ENCODE measurements around the gene SPG11. TPM values are rescaled to one million over a fixed set of nuclear protein-coding genes. Genes with fewer than 3 reads are reported as not detected.
"Not testable (repeated sequence)": the region's sequence is repeated elsewhere in the genome, so short reads cannot be mapped to it uniquely, and the experiment has no call there.

SPG11 gene
- total and polyA plus RNA-seq, 2 experiments from 2014 or later: 21.5 to 53.6 TPM

GRCh38 chr15:44536302-44536961 lies 127.0 kb downstream of the SPG11 start:
- TF ChIP-seq EZH2phosphoT487 (IDR thresholded peaks at IDR 0.05; ENCODE audit: insufficient read depth, low read depth) (no peak), EZH2 (IDR thresholded peaks at IDR 0.05; ENCODE audit: insufficient read depth, poor library complexity, severe bottlenecking) (no peak)

GRCh38 chr15:44535523-44536301 lies 127.8 kb downstream of the SPG11 start:
- 60 to 64% methylated on average over 32 to 36 of the region's 36 CpGs for WGBS, 2 experiments (ENCODE audit: low coverage in 1 of 2, low lambda C conversion rate in 2 of 2, missing lambda C conversion rate in 2 of 2)
- H3K4me2 ChIP-seq (ENCODE audit: unreplicated experiment): peak overlapping the region; percentile 99
- H3K4me3 ChIP-seq: peak overlapping the region; percentile 93
- peaks cover 22% of the 10 kb centered on the region for H3K4me1 ChIP-seq (ENCODE audit: insufficient read depth)
- in situ Hi-C loops (cut with MboI): no loop called here
- H3K27me3 ChIP-seq (replicated peaks; ENCODE audit: insufficient read depth): no peaks in the 10 kb centered on the region
- peak overlapping the region; percentile 88 for H2AFZ ChIP-seq
- no peak for DNase-seq
- H3K79me2 ChIP-seq (ENCODE audit: insufficient read depth): peaks cover 52% of the 10 kb centered on the region
- peaks cover 21% of the 10 kb centered on the region for H3F3A ChIP-seq (ENCODE audit: insufficient read depth)
- no peak for TF ChIP-seq EZH2phosphoT487 (IDR thresholded peaks at IDR 0.05; ENCODE audit: insufficient read depth, low read depth)
- TF ChIP-seq EZH2 (IDR thresholded peaks at IDR 0.05; ENCODE audit: insufficient read depth, poor library complexity, severe bottlenecking): no peak
- H4K20me1 ChIP-seq (ENCODE audit: insufficient read depth): no peaks in the 10 kb centered on the region
- H3K36me3 ChIP-seq (ENCODE audit: low read depth): no peaks in the 10 kb centered on the region; the same call in none of the 2 replicates
- peak overlapping the region; percentile 91 for H3K27ac ChIP-seq
- no peaks in the 10 kb centered on the region for H3K9me2 ChIP-seq (ENCODE audit: insufficient read depth)
- H3K9ac ChIP-seq: peak overlapping the region; percentile 89
- no peaks in the 10 kb centered on the region for H3K9me3 ChIP-seq (ENCODE audit: low read depth)

More at GRCh38 chr15:44536302-44536961, 127.0 kb downstream of the SPG11 start:
- Histone ChIP-seq H3K4me1 (ENCODE audit: insufficient read depth) (peaks cover 29% of the 10 kb centered on the region), H3K27me3 (replicated peaks; ENCODE audit: insufficient read depth) (no peaks in the 10 kb centered on the region), H3K4me3 (peak overlapping the region; percentile 93), H3F3A (ENCODE audit: insufficient read depth) (peaks cover 27% of the 10 kb centered on the region), H4K20me1 (ENCODE audit: insufficient read depth) (no peaks in the 10 kb centered on the region), H3K4me2 (ENCODE audit: unreplicated experiment) (peak overlapping the region; percentile 99), H3K9me2 (ENCODE audit: insufficient read depth) (no peaks in the 10 kb centered on the region), H3K9ac (peak overlapping the region; percentile 89), H3K36me3 (ENCODE audit: low read depth) (no peaks in the 10 kb centered on the region; the same call in none of the 2 replicates), H3K9me3 (ENCODE audit: low read depth) (no peaks in the 10 kb centered on the region), H3K79me2 (ENCODE audit: insufficient read depth) (peaks cover 59% of the 10 kb centered on the region), H2AFZ (peak overlapping the region; percentile 88), H3K27ac (peak overlapping the region; percentile 91)
- WGBS, 2 experiments (ENCODE audit: low coverage in 1 of 2, low lambda C conversion rate in 2 of 2, missing lambda C conversion rate in 2 of 2): 0 to 3% methylated on average over 35 to 45 of the region's 47 CpGs
- DNase-seq: peak; percentile 94
- in situ Hi-C loops (cut with MboI): no loop called here

GRCh38 chr15:44535092-44535491 lies 128.4 kb downstream of the SPG11 start:
- H3K4me3 ChIP-seq: peak overlapping the region; percentile 93; the same call in 1 of the 2 replicates
- in situ Hi-C loops (cut with MboI): no loop called here
- H2AFZ ChIP-seq: no peak overlapping the region
- H4K20me1 ChIP-seq (ENCODE audit: insufficient read depth): no peaks in the 10 kb centered on the region
- peak overlapping the region; percentile 99 for H3K4me2 ChIP-seq (ENCODE audit: unreplicated experiment)
- TF ChIP-seq EZH2 (IDR thresholded peaks at IDR 0.05; ENCODE audit: insufficient read depth, poor library complexity, severe bottlenecking) (no peak), EZH2phosphoT487 (IDR thresholded peaks at IDR 0.05; ENCODE audit: insufficient read depth, low read depth) (no peak)
- peaks cover 20% of the 10 kb centered on the region for H3K4me1 ChIP-seq (ENCODE audit: insufficient read depth)
- H3K27me3 ChIP-seq (replicated peaks; ENCODE audit: insufficient read depth): no peaks in the 10 kb centered on the region
- WGBS, 2 experiments (ENCODE audit: low coverage in 1 of 2, low lambda C conversion rate in 2 of 2, missing lambda C conversion rate in 2 of 2): 97 to 98% methylated on average over 8 of the region's 8 CpGs
- H3K36me3 ChIP-seq (ENCODE audit: low read depth): no peaks in the 10 kb centered on the region; the same call in 1 of the 2 replicates
- H3K79me2 ChIP-seq (ENCODE audit: insufficient read depth): peaks cover 46% of the 10 kb centered on the region
- no peak overlapping the region for H3K27ac ChIP-seq
- no peaks in the 10 kb centered on the region for H3K9me2 ChIP-seq (ENCODE audit: insufficient read depth)
- H3F3A ChIP-seq (ENCODE audit: insufficient read depth): peaks cover 21% of the 10 kb centered on the region
- H3K9me3 ChIP-seq (ENCODE audit: low read depth): no peaks in the 10 kb centered on the region
- no peak for DNase-seq
- no peak overlapping the region for H3K9ac ChIP-seq

GRCh38 chr15:44532689-44533088 lies 130.8 kb downstream of the SPG11 start:
- 97 to 99% methylated on average over 3 of the region's 3 CpGs for WGBS, 2 experiments (ENCODE audit: low coverage in 1 of 2, low lambda C conversion rate in 2 of 2, missing lambda C conversion rate in 2 of 2)
- in situ Hi-C loops (cut with MboI): no loop called here
- Histone ChIP-seq H2AFZ (no peak overlapping the region), H3K36me3 (ENCODE audit: low read depth) (no peaks in the 10 kb centered on the region; the same call in 1 of the 2 replicates), H3K9me2 (ENCODE audit: insufficient read depth) (no peaks in the 10 kb centered on the region), H3K79me2 (ENCODE audit: insufficient read depth) (peaks cover 23% of the 10 kb centered on the region), H3K9ac (no peak overlapping the region), H3K27me3 (replicated peaks; ENCODE audit: insufficient read depth) (no peaks in the 10 kb centered on the region), H3K4me3 (no peak overlapping the region), H3K4me2 (ENCODE audit: unreplicated experiment) (no peak overlapping the region), H3K27ac (no peak overlapping the region), H3K4me1 (ENCODE audit: insufficient read depth) (peaks cover 11% of the 10 kb centered on the region), H3K9me3 (ENCODE audit: low read depth) (no peaks in the 10 kb centered on the region), H3F3A (ENCODE audit: insufficient read depth) (peaks cover 11% of the 10 kb centered on the region), H4K20me1 (ENCODE audit: insufficient read depth) (no peaks in the 10 kb centered on the region)
- DNase-seq: no peak
- TF ChIP-seq EZH2phosphoT487 (IDR thresholded peaks at IDR 0.05; ENCODE audit: insufficient read depth, low read depth) (no peak), EZH2 (IDR thresholded peaks at IDR 0.05; ENCODE audit: insufficient read depth, poor library complexity, severe bottlenecking) (no peak)

- H2AFZ ChIP-seq; H3K9me2 ChIP-seq (ENCODE audit: insufficient read depth); H3K4me3 ChIP-seq; in situ Hi-C loops (cut with MboI); DNase-seq; H3K27me3 ChIP-seq (replicated peaks; ENCODE audit: insufficient read depth); H3K36me3 ChIP-seq (ENCODE audit: low read depth); H3K27ac ChIP-seq; H4K20me1 ChIP-seq (ENCODE audit: insufficient read depth); H3K9ac ChIP-seq; H3K4me2 ChIP-seq (ENCODE audit: unreplicated experiment); H3K9me3 ChIP-seq (ENCODE audit: low read depth): not testable (repeated sequence)
- peaks cover 11% of the 10 kb centered on the region for H3K4me1 ChIP-seq (ENCODE audit: insufficient read depth)
- 96 to 100% methylated on average over 5 of the region's 5 CpGs for WGBS, 2 experiments (ENCODE audit: low coverage in 1 of 2, low lambda C conversion rate in 2 of 2, missing lambda C conversion rate in 2 of 2)
- peaks cover 11% of the 10 kb centered on the region for H3F3A ChIP-seq (ENCODE audit: insufficient read depth)
- peaks cover 19% of the 10 kb centered on the region for H3K79me2 ChIP-seq (ENCODE audit: insufficient read depth)
Observed at GRCh38 chr15:44532275-44532674, 131.2 kb downstream of the SPG11 start.

All from GM23248 (cell line).